Endothelial cell of umbilical vein (primary cell): ENCODE measurements around the gene ZDHHC22. TPM values are rescaled to one million over a fixed set of nuclear protein-coding genes. Genes with fewer than 3 reads are reported as not detected.

Source experiments
- BruUV-seq: library from RNA; stranded (reverse); fragments of 400-500 nt; replicated peaks from 2 replicates; lab custom pipeline; 2021; lab: Mats Ljungman, UMichigan
- CTCF ChIA-PET: fragments of 300-600, 350-600 bp; sonication (Branson Sonifier 250); formaldehyde crosslinking; loops from one replicate; lab custom pipeline; 2021; ENCODE audit warnings: antibody characterized with exemption, inconsistent platforms; lab: Charles Lee
- POLR2A ChIA-PET: fragments of 300-600, 350-600 bp; sonication (Branson Sonifier 250); formaldehyde crosslinking; loops from one replicate; lab custom pipeline; 2021; ENCODE audit warnings: antibody characterized with exemption, inconsistent platforms; lab: Charles Lee
- DNase-seq: peaks from one replicate; pipeline ENCODE4 v3.0.0-alpha.2; 2011; ENCODE audit warnings: low read depth, low spot score
- FAIRE-seq: peaks from 2 replicates; lab custom pipeline; 2011; peaks lifted over from hg19 to GRCh38; lab: Jason Lieb, UNC
- H2AFZ ChIP-seq: 2 replicates; pipeline ENCODE4 v1.6.0; 2012; ENCODE audit warnings: low read depth, low read length, control low read depth, inconsistent platforms
- H3K27ac ChIP-seq: 2 replicates; pipeline ENCODE4 v1.5.1; 2011; ENCODE audit warnings: low read depth, mild to moderate bottlenecking, control low read depth, low read length, moderate library complexity; ENCODE audit not compliant: insufficient read depth
- H3K27me3 ChIP-seq, 2 experiments: 2 replicates each; pipeline versions ENCODE4 v1.6.0 to v1.6.1; 2011; ENCODE audit warnings: low read length in 2 of 2, mixed read lengths in 1 of 2; ENCODE audit not compliant: control insufficient read depth in 2 of 2, insufficient read depth in 2 of 2
- H3K36me3 ChIP-seq, 2 experiments: 2 replicates in 1 of 2; 3 replicates in 1 of 2; pipeline ENCODE4 v1.5.1; 2011; ENCODE audit warnings: low read length in 2 of 2, mild to moderate bottlenecking in 1 of 2, moderate library complexity in 1 of 2; ENCODE audit not compliant: control insufficient read depth in 2 of 2, insufficient read depth in 2 of 2; ENCODE audit errors: extremely low read depth in 1 of 2
- H3K4me1 ChIP-seq: 3 replicates; pipeline ENCODE4 v1.5.1; 2011; ENCODE audit warnings: mild to moderate bottlenecking, low read length; ENCODE audit not compliant: control insufficient read depth, insufficient read depth; ENCODE audit errors: extremely low read depth
- H3K4me2 ChIP-seq: 2 replicates; pipeline ENCODE4 v1.6.1; 2011; ENCODE audit warnings: low read length, control low read depth, mixed read lengths; ENCODE audit not compliant: insufficient read depth
- H3K4me3 ChIP-seq, 3 experiments: fragments of 200-600 bp in 1 of 3; sonication (generic), shearing (Covaris generic) in 1 of 3; replicated peaks in 1 of 3; 2 replicates each; pipeline ENCODE4 v1.5.1; 2011 to 2016; ENCODE audit warnings: control low read depth in 3 of 3, low read length in 3 of 3, mild to moderate bottlenecking in 2 of 3, inconsistent platforms in 1 of 3, low read depth in 1 of 3, moderate library complexity in 1 of 3; ENCODE audit not compliant: insufficient read depth in 1 of 3
- H3K79me2 ChIP-seq: 2 replicates; pipeline ENCODE4 v1.6.0; 2012; ENCODE audit warnings: low read length, inconsistent platforms; ENCODE audit not compliant: control insufficient read depth, insufficient read depth
- H3K9ac ChIP-seq: replicated peaks from 2 replicates; pipeline ENCODE3; 2011; ENCODE audit warnings: low read length, control low read depth; ENCODE audit not compliant: insufficient read depth; ENCODE audit errors: extremely low read depth
- H3K9me1 ChIP-seq: replicated peaks from 3 replicates; pipeline ENCODE4 v1.6.0; 2011; ENCODE audit warnings: mild to moderate bottlenecking, low read length; ENCODE audit not compliant: control insufficient read depth, insufficient read depth; ENCODE audit errors: extremely low read depth
- H3K9me3 ChIP-seq: replicated peaks from 2 replicates; pipeline ENCODE4 v1.5.1; 2012; ENCODE audit warnings: low read length, inconsistent platforms; ENCODE audit not compliant: control insufficient read depth, insufficient read depth
- H4K20me1 ChIP-seq: replicated peaks from 2 replicates; pipeline ENCODE3; 2011; ENCODE audit warnings: mild to moderate bottlenecking, low read length; ENCODE audit not compliant: control insufficient read depth, insufficient read depth; ENCODE audit errors: extremely low read depth
- CTCF ChIP-seq, 2 donors: IDR thresholded peaks; 1 replicate in 1 of 2; 2 replicates in 1 of 2; pipeline ENCODE4 v1.5.1; 2011; ENCODE audit warnings: low read length in 2 of 2, mild to moderate bottlenecking in 2 of 2, moderate library complexity in 2 of 2, control low read depth in 1 of 2, inconsistent platforms in 1 of 2, low read depth in 1 of 2; ENCODE audit not compliant: insufficient read depth in 1 of 2; ENCODE audit errors: extremely low read depth in 1 of 2
- EZH2 ChIP-seq: IDR thresholded peaks from 2 replicates; pipeline ENCODE4 v1.6.1; 2012; ENCODE audit warnings: borderline replicate concordance, low read depth, mild to moderate bottlenecking, moderate library complexity, low read length, inconsistent platforms; ENCODE audit not compliant: severe bottlenecking
- FOS ChIP-seq: IDR thresholded peaks from 2 replicates; pipeline ENCODE4 v1.6.1; 2011; ENCODE audit warnings: mild to moderate bottlenecking, low read length, moderate library complexity, borderline replicate concordance; ENCODE audit not compliant: insufficient read depth
- GATA2 ChIP-seq: IDR thresholded peaks from 2 replicates; pipeline ENCODE4 v1.7.0; 2011; ENCODE audit warnings: low read depth, mild to moderate bottlenecking, moderate library complexity, mixed read lengths, low read length; ENCODE audit not compliant: insufficient read length, insufficient read depth
- JUN ChIP-seq: IDR thresholded peaks from 2 replicates; pipeline ENCODE4 v1.6.1; 2011; ENCODE audit warnings: borderline replicate concordance, low read depth; ENCODE audit not compliant: insufficient read length, insufficient read depth
- MAX ChIP-seq: IDR thresholded peaks from 2 replicates; pipeline ENCODE4 v1.6.1; 2011; ENCODE audit not compliant: insufficient read depth, insufficient read length
- MYC ChIP-seq: IDR thresholded peaks from one replicate; pipeline ENCODE4 v1.6.1; 2011; ENCODE audit warnings: mild to moderate bottlenecking, low read depth, low read length
- POLR2A ChIP-seq: IDR thresholded peaks from 2 replicates; pipeline ENCODE4 v1.6.1; 2012; ENCODE audit warnings: low read depth, mild to moderate bottlenecking, control low read depth, low read length
- POLR2AphosphoS5 ChIP-seq: IDR thresholded peaks from 2 replicates; pipeline ENCODE4 v1.6.1; 2012; ENCODE audit warnings: low read depth, mild to moderate bottlenecking, control low read depth, low read length, moderate library complexity; ENCODE audit not compliant: insufficient read depth
- dilution Hi-C: fragments of 300-500 bp; cut with MboI; formaldehyde crosslinking; loops from one replicate; pipeline ENCODE4 v1.15.0; 2019; ENCODE audit warnings: low sequenced_read_pairs; ENCODE audit not compliant: extremely low pct_ligation_motif_present
- intact Hi-C: fragments of 100-400 bp; cut with micrococcal nuclease; formaldehyde crosslinking; loops from one replicate; pipeline ENCODE4 v1.10.0; 2022
- polyA plus RNA-seq, 4 experiments: library from polyadenylated mRNA; depleted of rRNA in 3 of 4; stranded (reverse) in 3 of 4; unstranded in 1 of 4; fragments of >200 nt; gene quantifications; 2 replicates each; pipeline versions ENCODE4 v1.2.1 to v1.2.3, GENCODE V29; 2011 to 2012; ENCODE audit warnings: missing spikeins in 1 of 4
- total RNA-seq: library from RNA; stranded (reverse); gene quantifications from 2 replicates; pipeline ENCODE4 v1.2.3, GENCODE V29; 2021

Gene ZDHHC22
- total and polyA plus RNA-seq, 2 donors (not counting 3 experiments of a cell fraction or from before 2014, with no cell fraction given): 0.03 to 0.24 TPM

DNA sequence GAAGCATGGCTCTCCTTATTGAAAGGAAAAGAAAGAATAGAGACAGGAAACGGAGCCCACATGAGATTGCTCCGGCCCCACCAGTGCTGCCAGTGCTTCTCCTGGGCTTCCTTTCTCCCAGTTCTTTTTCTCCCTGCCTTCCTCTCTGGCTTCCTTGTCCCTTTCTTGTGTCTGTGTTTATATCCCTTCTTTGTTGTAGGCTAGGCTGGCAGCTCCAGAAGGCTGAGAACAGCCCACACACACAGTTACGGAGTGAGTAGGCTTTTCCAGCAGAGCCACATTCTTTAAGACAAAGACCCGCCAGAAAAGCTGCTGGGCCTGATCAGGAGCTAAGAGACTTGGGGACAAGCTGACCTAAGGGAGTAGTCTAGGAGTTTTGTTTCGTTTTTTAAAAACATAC lies 30.6 kb downstream of the ZDHHC22 start:
- Histone ChIP-seq H3K9me3 (no peaks in the 10 kb centered on the region), H3K4me2 (peak overlapping the region; percentile 32), H3K27ac (peak overlapping the region; percentile 67), H3K9ac (peak overlapping the region; percentile 20), H3K36me3 (peaks cover 12 to 19% of the 10 kb centered on the region in 2 experiments), H4K20me1 (no peaks in the 10 kb centered on the region), H3K79me2 (no peaks in the 10 kb centered on the region), H3K27me3 (no peaks in the 10 kb centered on the region), H2AFZ (peak overlapping the region; percentile 38), H3K9me1 (no peaks in the 10 kb centered on the region), H3K4me3 (no peak overlapping the region), H3K4me1 (peaks cover 14% of the 10 kb centered on the region)
- intact Hi-C loops: loop anchor here (1.0 kb wide), 1 partner anchor 13 kb away; the partner anchor contains the start of gene CIPC
- dilution Hi-C loops: no loop called here
- peak; percentile 83 for FAIRE-seq
- POLR2A ChIA-PET: interaction anchor here (1.0 kb wide), 1 partner anchor 12 kb away, joined by 4 read pairs; no protein-coding TSS in a partner anchor
- CTCF ChIA-PET: interaction anchor here (1.0 to 1.7 kb wide), 5 partner anchors 12 to 235 kb away, joined by 3 to 7 read pairs (median 5); partner anchors contain the start of gene CIPC
- no TSS peak for BruUV-seq
- peak; percentile 68 for DNase-seq
- TF ChIP-seq GATA2 (no peak), FOS (no peak), CTCF (IDR thresholded peaks at IDR 0.05; ENCODE audit: extremely low read depth in 1 of 2, insufficient read depth in 1 of 2, low read depth in 1 of 2, low read length in 2 of 2) (no peak), EZH2 (no peak), POLR2AphosphoS5 (no peak), POLR2A (no peak), MAX (no peak), MYC (no peak), JUN (no peak)
